HUDEP-2 (cell line): ENCODE results near the gene MYO7A.

ENCODE experiments used
- DNase-seq, 76 experiments: peaks; one replicate each; lab custom pipeline; 2025; ENCODE audit not compliant: unreplicated experiment in 76 of 76; lab: John Stamatoyannopoulos, UW

Gene MYO7A

DNA sequence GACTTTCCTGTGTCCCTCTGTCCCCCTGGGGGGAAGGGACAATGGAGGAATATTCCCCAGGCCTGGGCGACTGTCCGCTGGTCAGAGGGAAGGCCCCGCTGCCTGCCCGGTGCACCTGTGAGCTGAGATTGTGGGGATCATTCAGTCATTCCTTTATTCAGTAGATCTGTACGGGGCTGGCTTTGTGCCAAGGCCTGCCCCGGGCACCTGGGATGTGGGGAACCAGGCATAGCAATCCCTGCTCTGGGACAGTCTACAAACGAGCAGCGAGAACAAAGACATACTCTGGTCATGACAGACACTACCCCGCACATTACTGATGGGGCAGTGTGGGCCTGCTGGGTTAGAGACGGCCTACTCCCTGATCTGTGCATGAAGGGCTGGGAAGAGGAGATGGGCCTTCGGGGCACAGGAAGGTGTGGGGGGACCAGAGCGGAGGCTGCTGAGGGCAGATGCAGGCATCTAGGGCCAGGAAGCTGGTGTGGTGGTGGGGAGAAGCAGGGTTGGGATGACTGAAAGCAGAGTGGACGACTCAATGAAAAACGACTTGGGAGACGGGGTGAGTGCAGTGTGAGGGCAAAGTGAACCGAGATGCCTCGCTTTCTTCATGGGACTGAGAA is 1.8 kb upstream of the MYO7A start:
- DNase-seq = no peak

DNA sequence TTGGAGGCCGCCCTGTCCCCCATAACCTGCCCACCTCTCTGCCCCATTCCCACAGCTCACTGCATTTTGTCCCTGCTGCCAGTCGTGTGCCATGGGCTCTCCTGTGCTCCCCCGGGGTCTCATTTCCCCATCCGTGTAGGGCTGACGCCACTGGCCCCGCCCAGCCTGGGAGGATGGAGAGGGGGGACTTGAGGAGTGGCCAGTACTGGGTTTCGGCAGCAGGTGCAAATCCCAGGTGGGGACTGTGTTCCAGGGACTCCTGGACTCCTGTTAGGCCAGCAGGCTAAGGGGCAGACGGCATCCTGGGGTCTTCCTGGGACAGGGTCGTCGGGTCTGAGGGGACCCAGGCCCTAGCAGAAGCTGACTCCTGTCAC is 1.2 kb upstream of the MYO7A start:
- DNase-seq = no peak

DNA sequence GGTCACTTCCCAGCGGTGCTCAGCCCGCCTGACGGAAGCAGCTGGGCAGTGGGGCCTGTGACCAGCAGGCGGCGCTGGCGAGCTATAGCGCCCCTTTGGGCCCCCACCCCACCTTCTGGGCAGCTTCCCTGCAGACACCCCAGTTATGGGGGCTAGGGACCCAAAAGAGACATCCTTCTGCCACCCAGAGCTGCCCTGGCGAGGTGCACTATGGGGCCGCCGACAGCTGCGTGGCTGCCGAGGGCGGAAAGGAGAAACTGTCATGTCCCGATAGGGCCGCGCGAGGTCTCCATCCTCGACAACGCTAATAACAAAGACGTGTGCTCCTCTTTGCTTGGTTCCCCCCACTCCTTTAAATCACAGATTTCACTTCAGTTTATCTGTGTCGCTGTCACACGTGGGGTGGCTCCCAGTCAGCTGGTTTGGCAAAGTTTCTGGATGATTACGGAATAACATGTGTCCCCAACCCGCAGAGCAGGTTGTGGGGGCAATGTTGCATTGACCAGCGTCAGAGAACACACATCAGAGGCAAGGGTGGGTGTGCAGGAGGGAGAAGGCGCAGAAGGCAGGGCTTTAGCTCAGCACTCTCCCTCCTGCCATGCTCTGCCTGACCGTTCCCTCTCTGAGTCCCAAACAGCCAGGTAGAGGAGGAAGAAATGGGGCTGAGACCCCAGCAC is 673 bp upstream of the MYO7A start:
- peak in 32 of 76 experiments; percentile 9 to 71 (median 24) for DNase-seq

DNA sequence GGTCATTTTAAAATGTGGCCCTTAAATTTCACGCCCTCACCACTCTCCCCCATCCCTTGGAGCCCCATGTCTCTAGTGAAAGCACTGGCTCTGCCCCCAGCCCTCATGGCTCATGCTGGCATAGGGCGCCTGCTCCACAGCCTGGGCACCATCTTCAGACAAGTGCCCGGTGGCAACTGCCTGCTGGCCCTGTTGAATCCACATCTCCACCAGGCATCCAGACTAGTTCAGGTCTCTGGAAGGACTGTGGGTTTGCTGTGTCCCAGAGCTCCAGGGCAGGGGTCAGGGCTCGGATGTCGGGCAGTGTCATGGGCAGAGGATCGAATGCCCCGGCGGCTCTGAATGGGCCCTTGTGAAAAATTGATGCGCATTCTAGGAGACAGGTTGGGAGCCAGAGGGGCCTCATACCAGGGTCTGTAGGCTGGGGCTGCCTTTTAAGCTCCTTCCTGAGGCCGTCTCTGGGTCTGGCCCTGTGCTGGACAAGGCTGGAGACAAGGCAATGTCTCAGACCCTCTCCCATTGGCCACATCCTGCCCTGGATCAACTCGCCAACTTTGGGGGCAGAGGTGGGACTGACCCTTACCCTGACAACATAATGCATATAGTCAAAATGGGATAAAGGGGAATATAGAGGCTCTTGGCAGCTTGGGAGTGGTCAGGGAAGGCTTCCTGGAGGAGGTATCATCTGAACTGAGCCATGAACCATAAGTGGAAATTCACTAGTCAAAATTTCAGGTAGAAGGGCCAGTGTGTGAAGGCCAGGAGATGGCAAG is 1.2 kb downstream of the MYO7A start:
- no peak for DNase-seq

DNA sequence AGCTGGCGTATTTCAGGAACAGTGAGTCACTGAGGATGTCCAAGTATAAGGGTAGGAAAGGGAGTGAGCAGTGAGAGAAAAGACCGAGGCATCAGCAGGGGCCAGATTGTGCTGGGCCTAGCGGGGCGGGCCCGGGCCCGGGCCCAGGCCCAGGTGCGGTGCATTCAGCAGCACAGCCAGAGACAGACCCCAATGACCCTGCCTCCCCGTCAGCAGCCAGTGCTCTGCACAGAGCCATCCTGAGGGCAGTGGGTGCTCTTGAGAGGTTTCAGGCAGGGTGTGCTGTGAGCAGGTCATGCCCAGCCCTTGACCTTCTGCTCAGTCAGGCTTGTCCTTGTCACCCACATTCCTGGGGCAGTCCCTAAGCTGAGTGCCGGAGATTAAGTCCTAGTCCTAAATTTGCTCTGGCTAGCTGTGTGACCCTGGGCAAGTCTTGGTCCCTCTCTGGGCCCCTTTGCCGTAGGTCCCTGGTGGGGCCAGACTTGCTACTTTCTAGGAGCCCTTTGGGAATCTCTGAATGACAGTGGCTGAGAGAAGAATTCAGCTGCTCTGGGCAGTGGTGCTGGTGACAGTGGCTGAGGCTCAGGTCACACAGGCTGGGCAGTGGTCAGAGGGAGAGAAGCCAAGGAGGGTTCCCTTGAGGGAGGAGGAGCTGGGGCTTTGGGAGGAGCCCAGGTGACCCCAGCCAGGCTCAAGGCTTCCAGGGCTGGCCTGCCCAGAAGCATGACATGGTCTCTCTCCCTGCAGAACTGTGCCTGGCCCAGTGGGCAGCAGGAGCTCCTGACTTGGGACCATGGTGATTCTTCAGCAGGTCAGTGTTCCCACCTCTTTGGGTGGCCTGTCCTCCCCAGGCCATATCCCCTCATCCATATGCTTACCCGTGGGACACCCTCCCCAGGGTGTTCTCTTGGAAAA is 2.1 kb downstream of the MYO7A start:
- DNase-seq = no peak

DNA sequence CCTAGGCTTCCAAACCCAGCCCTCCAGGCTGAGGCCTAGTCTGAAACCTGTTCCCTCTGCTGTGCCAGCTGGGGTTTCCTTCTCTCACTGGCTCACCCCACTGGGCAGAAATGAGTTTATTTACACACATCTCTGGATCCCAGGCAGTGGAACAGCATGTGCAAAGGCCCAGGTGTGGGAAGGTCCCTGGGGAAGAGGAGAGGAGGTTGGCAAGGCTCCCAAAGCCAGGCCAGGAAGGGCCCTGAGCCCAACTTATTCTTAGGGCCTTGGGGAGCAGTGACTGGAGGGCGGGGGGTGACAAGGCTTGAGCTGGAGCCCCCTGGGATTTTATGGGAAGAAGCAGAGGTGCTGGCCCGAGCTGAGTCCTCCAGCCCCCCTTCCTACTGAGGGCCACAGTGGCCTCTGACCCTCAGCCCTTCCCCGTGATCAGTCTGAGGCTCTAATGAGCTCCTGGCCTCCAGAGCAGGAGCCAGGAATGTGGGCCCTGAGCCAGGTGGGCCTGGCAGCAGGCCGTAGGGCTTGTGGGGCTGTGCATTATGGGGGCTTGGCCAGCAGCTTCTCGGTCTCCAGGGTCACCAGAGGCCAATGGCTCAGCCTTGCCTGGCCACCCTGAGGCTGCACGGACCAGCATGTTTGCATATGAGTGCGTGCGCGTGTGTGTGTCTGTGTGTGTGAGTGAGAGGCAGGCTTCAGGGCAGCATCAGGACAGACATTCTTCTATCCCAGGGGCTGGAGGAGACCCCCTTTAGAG is 2.9 kb downstream of the MYO7A start:
- no peak for DNase-seq

DNA sequence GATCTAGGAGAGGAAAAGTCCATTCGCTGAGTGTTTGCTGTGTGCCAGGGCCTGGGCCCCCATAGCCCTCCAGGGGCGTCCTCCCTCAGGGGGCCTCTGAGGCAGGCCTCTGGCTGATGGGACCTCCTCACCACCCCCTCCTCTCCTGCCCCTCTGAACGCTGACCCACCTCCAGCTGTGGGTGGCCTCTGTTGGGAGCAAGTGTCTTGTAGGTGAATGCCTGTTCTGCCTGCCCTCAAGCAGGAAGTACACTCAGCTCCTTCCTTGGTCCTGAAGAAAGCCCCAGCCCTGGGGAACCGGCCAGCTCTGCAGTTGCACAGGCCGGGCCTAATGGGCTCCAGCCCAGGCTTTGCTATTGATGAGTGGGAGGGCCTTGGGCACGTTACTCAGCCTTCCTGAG is 3.5 kb downstream of the MYO7A start:
- DNase-seq = no peak

DNA sequence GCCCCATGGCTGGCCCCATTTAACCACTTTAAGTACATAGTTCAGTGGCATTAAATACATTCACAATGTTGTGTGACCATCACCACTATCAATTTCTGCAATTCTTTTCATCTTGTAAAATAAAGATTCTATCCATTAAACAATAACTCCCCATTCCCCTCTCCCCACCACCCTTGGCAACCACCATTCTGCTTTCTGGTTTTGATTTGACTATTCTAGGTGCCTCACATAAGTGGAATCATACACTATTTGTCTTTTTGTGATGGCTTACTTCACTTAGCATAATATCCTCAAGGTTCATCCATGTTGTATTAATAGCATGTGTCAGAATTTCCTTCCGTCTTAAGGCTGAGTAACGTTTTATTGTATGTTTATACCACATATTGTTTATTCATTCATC is 7.0 kb downstream of the MYO7A start:
- DNase-seq = no peak

DNA sequence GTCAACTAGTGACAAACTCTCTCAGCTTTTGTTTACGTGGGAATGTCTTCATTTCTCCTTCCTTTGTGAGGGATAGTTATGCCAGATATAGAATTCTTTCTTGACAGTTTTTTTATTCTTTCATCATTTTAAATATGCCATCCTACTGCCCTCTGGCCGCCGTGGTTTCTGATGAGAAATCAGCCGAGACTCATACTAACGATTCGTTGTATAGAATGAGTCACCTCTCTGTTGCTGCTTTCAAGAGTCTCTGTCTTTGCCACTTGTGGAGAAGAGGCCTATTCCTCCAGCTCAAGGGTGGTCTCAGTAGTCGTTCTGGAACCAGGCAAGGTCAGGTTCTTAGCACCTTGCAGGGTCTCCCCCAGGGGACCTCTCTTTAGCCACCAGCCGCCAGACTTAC is 8.0 kb downstream of the MYO7A start:
- DNase-seq = no peak

DNA sequence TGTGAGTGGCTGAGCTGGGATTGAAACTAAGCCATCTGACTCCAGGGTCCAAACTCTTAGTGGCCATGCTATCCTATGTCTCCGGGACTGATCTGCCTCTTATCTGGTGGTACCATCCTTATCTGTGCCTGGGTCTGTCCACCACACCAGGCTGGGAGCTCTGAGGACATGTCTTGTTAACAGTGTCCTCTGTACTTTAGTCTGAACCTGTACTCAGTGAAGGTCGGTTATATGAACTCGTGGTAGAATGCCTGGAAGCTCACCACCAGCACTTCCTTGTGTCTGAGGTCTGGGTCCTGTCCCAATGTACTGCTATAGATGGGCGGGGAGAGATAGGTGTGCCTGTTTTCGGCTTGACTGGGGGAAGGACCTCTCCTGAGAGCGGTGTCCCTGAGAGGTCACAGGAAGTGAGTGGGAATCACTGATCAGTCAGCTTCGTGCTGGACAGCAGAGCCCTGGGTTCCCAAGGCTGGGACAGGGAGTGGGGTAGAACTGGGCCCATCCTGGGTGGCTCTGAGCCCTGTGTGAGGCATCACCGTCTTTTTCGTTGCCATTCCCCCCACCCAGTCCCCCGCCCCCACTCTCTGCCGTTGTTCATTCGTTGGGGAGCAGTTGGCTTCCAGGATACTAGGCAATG is 8.9 kb downstream of the MYO7A start:
- DNase-seq = no peak

DNA sequence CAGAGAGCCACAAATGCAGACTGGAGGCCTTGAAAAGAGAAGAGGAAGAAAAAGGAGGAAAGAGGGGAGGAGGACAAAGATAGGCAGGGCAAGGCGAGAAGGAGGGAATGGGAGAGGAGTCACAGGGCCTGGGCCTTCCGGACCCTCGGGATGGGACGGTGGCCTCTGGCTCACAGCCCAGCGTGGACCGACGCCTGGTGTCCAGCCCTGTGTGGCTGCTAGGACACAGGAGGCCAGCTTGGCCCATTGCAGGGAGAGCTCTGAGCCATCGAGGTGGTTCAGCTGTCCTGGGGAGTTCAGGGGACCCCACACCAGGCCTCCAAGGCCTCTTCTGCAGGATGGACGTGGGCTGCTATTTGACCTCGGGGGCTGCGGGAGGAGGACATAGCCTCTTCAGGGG is 9.4 kb downstream of the MYO7A start:
- no peak for DNase-seq

DNA sequence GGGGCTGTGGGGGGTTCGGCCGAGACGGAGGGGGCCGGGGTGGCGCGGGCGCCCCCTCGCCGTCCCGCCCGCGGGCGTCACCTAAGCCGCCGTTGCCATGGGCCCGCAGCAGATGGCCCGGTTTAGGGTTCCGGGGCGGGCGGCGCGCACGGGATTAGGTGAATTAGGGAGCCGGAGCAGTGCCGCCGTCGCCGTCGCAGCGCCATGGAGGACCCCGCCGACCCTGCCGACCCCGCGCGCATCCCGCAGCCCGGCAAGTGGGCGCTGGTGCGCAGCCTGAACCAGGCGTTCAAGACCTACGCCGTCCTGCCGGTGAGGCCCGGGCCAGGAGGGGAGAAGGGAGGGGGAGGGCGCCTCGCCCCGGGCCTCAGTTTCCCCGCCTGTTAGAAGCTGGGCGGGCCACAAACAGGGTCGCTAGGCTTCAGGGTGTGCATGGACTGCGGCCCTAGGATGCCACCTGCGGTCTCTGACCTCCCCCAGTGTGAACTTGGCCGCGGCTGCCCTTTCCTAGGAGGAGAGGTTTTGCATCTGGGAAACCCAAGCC is 10.1 kb downstream of the MYO7A start:
- no peak for DNase-seq

DNA sequence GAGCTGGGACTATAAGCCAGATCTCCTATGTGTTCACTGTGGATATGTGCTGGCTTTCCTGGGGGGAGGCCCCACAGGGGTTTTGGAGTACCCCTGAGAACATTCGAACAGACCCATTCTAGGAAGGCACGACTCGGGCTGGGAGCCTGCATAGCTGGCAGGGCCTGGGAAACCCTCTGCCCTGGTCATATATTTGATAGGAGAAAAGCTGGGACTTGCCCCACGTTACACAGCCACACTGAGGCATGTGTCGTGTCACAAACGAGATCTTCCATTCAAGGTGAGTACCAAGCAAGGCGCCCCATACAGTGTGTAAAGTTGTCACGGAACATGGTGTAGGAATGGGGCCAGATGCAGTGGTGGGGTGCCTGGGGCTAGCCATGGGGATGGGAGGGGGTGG is 11.2 kb downstream of the MYO7A start:
- no peak for DNase-seq

DNA sequence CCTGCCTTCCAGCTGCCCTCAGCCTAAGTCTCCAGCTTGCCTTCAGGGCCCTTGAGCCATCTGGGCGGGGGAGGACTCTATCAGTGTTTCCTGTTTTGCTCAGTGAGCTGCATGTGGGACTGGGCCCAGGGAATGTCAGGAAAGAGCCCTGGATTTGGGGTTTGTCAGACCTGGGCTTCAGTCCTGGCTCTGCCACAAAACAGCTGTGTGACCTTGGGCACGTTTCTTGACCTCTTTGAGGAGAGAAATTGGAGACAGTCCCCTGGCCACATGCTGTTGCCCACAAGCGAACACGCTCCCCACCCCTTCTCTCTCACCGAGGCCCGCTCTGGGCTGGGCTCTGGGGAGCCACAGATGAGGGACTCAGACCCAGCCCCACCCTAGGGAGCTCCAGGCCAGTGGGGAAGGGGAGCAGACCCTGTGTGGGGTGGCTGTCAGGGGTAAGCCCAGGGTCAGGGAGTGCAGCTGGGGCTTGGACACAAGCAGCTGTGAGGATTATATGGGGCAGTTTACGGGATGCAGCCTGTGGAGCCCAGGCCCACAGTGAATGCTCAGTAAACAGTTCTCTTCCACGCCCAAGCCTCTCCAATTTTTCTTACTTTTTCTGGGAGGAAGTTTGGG is 12.3 kb downstream of the MYO7A start:
- no peak for DNase-seq

DNA sequence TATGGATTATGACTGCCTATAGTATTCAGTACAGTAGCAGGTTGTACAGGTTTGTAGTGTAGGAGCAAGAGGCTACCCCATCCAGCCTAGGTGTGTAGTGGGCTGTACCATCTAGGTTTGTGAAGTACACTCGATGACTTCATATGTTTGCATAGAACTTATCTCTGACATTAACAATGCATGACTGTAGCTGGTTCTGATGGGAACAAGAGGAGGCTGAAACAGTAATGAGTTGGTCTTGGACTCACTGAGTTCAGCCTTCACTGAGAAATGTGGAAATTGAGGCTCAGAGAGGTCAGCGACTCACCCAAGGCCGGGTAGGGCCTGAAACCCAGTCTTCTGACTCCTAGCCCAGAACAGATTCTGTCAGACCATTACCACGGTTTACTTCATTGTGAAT is 13.0 kb downstream of the MYO7A start:
- no peak for DNase-seq

DNA sequence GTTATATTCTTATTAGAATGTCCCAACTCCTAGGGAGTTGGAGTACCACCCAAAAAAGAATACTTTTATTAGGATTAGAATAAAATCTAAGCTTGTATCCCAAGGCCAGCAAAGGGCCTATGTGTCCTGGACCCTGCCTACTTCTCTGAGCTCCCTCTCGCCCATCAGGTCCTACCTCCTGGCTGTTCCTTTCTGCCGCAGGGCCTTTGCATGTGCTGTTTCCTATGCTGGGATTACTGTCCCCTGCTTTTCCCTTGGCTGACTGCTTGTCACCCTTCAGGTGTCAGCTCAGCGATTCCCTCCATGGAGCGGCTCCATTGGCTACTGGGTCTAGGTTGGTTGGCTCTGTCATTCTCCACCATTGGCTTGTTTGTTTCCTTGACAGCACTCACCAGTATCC is 13.4 kb downstream of the MYO7A start:
- no peak for DNase-seq

DNA sequence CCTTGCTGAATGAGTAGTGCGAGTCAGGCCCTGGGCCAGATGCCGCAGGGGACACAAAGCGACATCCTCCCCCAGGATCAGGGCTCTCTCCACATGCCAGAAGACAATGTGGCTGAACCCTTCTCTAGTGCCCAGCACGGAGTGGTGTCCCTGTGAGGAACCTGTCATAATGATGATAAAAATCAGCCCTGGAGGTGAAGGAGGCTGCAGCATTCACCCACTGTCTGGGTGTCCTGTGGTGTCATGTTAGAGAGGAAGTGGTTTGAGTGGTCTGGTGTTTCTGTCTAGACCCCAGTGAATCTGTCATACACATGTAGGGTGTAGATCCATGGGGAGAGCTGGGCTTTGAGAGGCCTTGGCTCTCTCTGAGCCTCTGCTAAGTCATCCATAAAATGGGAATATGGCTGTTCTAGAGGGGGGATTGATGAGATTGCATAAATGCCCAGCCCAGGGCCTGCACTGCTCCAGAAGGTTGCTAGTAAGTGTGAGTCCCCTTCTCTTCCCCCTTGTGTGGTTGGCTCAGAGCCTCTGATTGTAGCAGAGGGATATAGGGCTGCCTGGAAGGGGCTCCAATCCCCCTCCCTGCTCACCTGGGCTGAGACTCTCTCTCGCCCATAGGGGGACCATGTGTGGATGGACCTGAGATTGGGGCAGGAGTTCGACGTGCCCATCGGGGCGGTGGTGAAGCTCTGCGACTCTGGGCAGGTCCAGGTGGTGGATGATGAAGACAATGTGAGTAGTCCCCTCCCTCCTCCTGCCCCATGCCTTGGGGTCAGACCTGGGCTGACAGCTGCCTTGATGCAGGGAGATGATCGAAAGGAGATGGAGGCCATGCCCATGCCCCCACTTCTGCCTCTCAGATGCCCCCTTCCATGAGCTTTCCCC is 14.3 kb downstream of the MYO7A start:
- no peak for DNase-seq

DNA sequence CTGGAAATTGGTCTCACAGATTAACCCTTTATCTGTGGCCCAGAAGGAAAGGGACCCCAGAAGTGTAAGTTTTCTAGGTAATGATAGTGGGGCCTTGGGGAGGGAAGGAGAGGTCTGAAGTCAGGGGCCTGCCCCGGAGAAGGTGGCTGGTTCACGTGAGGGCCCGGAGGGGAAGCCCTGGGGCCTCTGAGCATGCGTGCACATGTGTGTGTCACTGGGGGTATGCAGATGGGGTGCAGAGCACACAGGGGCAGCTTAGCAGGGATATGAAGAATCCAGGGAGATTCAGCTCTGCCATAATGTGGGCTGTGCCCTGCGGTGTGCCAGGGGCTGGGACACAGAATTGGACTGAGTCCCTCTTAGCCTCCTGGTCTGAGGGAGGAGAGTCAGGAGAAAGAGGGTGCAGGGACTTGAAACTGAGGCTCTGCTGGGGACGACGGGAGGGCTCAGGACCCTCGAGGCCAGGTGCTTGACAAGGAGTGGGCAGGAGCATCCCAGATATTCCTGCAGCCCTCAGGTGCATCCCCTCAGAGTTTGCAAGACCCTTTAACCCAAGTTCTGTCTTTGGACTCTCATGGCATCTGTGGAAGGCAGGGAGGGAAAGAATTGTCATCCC is 15.5 kb downstream of the MYO7A start:
- no peak for DNase-seq
